ENCODE data around the gene PRKG1. TPM values are rescaled to one million over a fixed set of nuclear protein-coding genes. Genes with fewer than 3 reads are reported as not detected.

The PRKG1 gene
- total and polyA plus RNA-seq, 2 donors (not counting 1 experiment from before 2014, with no cell fraction given) = not detected

GRCh38 chr10:52316500-52316899 lies 1242.2 kb downstream of the PRKG1 start:
- Mint-ChIP-seq H3K27ac (no peak overlapping the region), H3K4me3 (no peak overlapping the region), H3K4me1 (peaks cover 20% of the 10 kb centered on the region), H3K27me3 (peaks cover 40% of the 10 kb centered on the region), H3K9me3 (ENCODE audit: insufficient read depth) (no peaks in the 10 kb centered on the region)
- H2AFZ ChIP-seq (ENCODE audit: insufficient read depth, low read depth, low read length, poor library complexity, severe bottlenecking) = no peak overlapping the region
- TF ChIP-seq CTCF (IDR thresholded peaks at IDR 0.05) (no peak), EZH2 (IDR thresholded peaks at IDR 0.05; ENCODE audit: borderline replicate concordance, insufficient read depth, low read depth, low read length, poor library complexity, severe bottlenecking) (no peak)
- H3K4me2 ChIP-seq (replicated peaks; ENCODE audit: low read depth, low read length, poor library complexity, severe bottlenecking) = no peak overlapping the region
- H3K9me3 ChIP-seq (ENCODE audit: control extremely low read depth in 1 of 3, control insufficient read depth in 2 of 3, insufficient read depth in 1 of 3, low read length in 2 of 3) = no peaks in the 10 kb centered on the region
- H3K79me2 ChIP-seq (ENCODE audit: control insufficient read depth, insufficient read depth, low read length) = no peaks in the 10 kb centered on the region
- H3K4me1 ChIP-seq (ENCODE audit: control insufficient read depth in 2 of 2, insufficient read depth in 2 of 2, low read length in 2 of 2) = peaks cover 18 to 21% of the 10 kb centered on the region in 2 donors
- no peak overlapping the region for H3K4me3 ChIP-seq (ENCODE audit: control extremely low read depth in 1 of 5, extremely low read depth in 1 of 5, insufficient read depth in 1 of 5, low read depth in 2 of 5, low read length in 4 of 5)
- H4K20me1 ChIP-seq (ENCODE audit: control insufficient read depth, insufficient read depth, low read length, poor library complexity, severe bottlenecking) = no peaks in the 10 kb centered on the region
- CTCF ChIA-PET = no interaction called here
- H3K27ac ChIP-seq (ENCODE audit: low read length in 2 of 2) = no peak overlapping the region
- peaks cover 0 to 19% (median 11%) of the 10 kb centered on the region in 4 experiments for H3K27me3 ChIP-seq (replicated peaks in 1 of 4; ENCODE audit: control extremely low read depth in 1 of 4, control insufficient read depth in 3 of 4, insufficient read depth in 4 of 4, low read length in 3 of 4)
- no peak for ATAC-seq (ENCODE audit: low read depth)
- intact Hi-C loops (cut with micrococcal nuclease) = no loop called here
- no peak overlapping the region for H3K9ac ChIP-seq (ENCODE audit: low read length)
- no peak for DNase-seq
- POLR2A ChIA-PET = no interaction called here
- WGBS (ENCODE audit: insufficient coverage) = no CpG with 5 or more reads among the region's 4 CpGs
- H3K36me3 ChIP-seq (replicated peaks in 1 of 2; ENCODE audit: control extremely low read depth in 1 of 2, control insufficient read depth in 1 of 2, extremely low read depth in 1 of 2, insufficient read depth in 2 of 2, low read length in 1 of 2) = no peaks in the 10 kb centered on the region

- no peaks in the 10 kb centered on the region for H3K36me3 ChIP-seq (replicated peaks in 1 of 2; ENCODE audit: control extremely low read depth in 1 of 2, control insufficient read depth in 1 of 2, extremely low read depth in 1 of 2, insufficient read depth in 2 of 2, low read length in 1 of 2)
- no peak overlapping the region for H3K27ac ChIP-seq (ENCODE audit: low read length in 2 of 2)
- no peaks in the 10 kb centered on the region for H3K79me2 ChIP-seq (ENCODE audit: control insufficient read depth, insufficient read depth, low read length)
- Mint-ChIP-seq H3K9me3 (ENCODE audit: insufficient read depth) (no peaks in the 10 kb centered on the region), H3K27me3 (peaks cover 27% of the 10 kb centered on the region), H3K4me3 (no peak overlapping the region), H3K4me1 (peaks cover 16% of the 10 kb centered on the region), H3K27ac (no peak overlapping the region)
- no peak overlapping the region for H3K9ac ChIP-seq (ENCODE audit: low read length)
- H3K9me3 ChIP-seq (ENCODE audit: control extremely low read depth in 1 of 3, control insufficient read depth in 2 of 3, insufficient read depth in 1 of 3, low read length in 2 of 3) = no peaks in the 10 kb centered on the region
- no peak for ATAC-seq (ENCODE audit: low read depth)
- H3K4me2 ChIP-seq (replicated peaks; ENCODE audit: low read depth, low read length, poor library complexity, severe bottlenecking) = no peak overlapping the region
- H3K27me3 ChIP-seq (replicated peaks in 1 of 4; ENCODE audit: control extremely low read depth in 1 of 4, control insufficient read depth in 3 of 4, insufficient read depth in 4 of 4, low read length in 3 of 4) = peaks cover 0 to 15% (median 5%) of the 10 kb centered on the region in 4 experiments
- 81% methylated on average over 3 of the region's 5 CpGs for WGBS (ENCODE audit: insufficient coverage)
- intact Hi-C loops (cut with micrococcal nuclease) = no loop called here
- no peak overlapping the region for H3K4me3 ChIP-seq (ENCODE audit: control extremely low read depth in 1 of 5, extremely low read depth in 1 of 5, insufficient read depth in 1 of 5, low read depth in 2 of 5, low read length in 4 of 5)
- peaks cover 14 to 16% of the 10 kb centered on the region in 2 donors for H3K4me1 ChIP-seq (ENCODE audit: control insufficient read depth in 2 of 2, insufficient read depth in 2 of 2, low read length in 2 of 2)
- ChIA-PET POLR2A (no interaction called here), CTCF (no interaction called here)
- TF ChIP-seq EZH2 (IDR thresholded peaks at IDR 0.05; ENCODE audit: borderline replicate concordance, insufficient read depth, low read depth, low read length, poor library complexity, severe bottlenecking) = no peak
- TF ChIP-seq CTCF (IDR thresholded peaks at IDR 0.05) = no peak
- no peak overlapping the region for H2AFZ ChIP-seq (ENCODE audit: insufficient read depth, low read depth, low read length, poor library complexity, severe bottlenecking)
- no peak for DNase-seq
- H4K20me1 ChIP-seq (ENCODE audit: control insufficient read depth, insufficient read depth, low read length, poor library complexity, severe bottlenecking) = no peaks in the 10 kb centered on the region
Observed at GRCh38 chr10:52318136-52318701, 1243.9 kb downstream of the PRKG1 start.

Measured in B cell (primary cell).